Hindlimb muscle (tissue), 1 donor: ENCODE results near the gene ENPP7. TPM values are rescaled to one million over a fixed set of nuclear protein-coding genes. Genes with fewer than 3 reads are reported as not detected.
A peak's percentile ranks its signal among the peaks of the same experiment; 100 is the strongest.

Experiments used
- DNase-seq: peaks from one replicate; pipeline ENCODE4 v3.0.0-alpha.2; 2013
- polyA plus RNA-seq: library from polyadenylated mRNA; unstranded; fragments of 120-200 nt; gene quantifications from one replicate; pipeline ENCODE4 v1.2.1, GENCODE V29; 2013; ENCODE audit not compliant: insufficient read length

ENPP7 gene, protein sequence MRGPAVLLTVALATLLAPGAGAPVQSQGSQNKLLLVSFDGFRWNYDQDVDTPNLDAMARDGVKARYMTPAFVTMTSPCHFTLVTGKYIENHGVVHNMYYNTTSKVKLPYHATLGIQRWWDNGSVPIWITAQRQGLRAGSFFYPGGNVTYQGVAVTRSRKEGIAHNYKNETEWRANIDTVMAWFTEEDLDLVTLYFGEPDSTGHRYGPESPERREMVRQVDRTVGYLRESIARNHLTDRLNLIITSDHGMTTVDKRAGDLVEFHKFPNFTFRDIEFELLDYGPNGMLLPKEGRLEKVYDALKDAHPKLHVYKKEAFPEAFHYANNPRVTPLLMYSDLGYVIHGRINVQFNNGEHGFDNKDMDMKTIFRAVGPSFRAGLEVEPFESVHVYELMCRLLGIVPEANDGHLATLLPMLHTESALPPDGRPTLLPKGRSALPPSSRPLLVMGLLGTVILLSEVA
- polyA plus RNA-seq = not detected

DNA sequence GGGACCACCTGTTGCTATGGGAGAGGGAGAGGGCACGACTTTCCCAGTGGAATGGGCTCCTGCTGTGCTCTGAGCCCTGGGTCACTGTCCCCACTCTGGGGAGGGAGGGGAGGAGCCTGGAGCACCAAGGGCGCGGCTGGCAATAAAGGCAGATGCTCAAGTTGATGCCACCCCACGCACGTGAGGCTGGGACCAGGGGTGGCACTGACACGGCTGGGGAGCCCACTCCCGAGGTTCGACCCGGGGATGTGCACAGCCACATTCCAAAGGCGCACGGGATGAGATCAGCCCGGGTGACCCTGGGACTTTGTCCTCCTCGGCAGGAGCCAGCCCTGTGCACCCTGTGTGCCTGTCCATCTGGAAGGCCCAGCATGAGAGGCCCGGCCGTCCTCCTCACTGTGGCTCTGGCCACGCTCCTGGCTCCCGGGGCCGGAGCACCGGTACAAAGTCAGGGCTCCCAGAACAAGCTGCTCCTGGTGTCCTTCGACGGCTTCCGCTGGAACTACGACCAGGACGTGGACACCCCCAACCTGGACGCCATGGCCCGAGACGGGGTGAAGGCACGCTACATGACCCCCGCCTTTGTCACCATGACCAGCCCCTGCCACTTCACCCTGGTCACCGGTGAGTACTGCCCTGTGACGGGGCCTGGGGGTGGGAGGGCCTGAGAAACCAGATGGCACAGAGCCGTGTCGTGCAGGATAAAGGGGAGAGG is at the start of gene ENPP7:
Gene ENPP7, plus strand, starts transcription at position 175 of the 715 bp plus-strand sequence. Its CDS starts 197 bp downstream, at position 372.
- DNase-seq = no peak

DNA sequence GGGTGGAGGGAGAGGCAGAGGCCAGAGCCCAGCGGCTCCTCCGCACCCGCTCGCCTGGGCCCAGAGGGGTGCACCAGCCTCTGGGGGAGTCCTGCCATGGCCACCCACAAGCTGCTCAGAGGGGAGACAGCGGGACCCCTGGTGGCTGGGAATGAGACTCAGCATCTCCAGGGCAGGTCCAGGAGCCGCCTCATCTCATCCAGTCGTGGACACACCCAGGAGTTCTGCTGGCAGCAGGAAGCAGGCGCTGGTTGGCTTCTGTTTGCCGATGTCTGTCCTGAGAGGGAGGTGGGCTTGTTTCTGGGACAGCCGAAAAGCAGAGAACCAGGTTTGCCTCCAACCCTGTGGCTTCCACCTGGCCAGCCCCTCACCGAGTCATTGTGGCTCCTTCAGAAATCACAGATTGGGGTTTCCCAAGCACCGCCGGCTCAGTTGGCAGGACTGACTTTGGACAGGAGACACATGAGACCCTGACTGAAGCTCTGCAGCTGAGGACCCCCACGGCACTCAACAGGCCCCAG is 49.6 kb upstream of the ENPP7 start:
- no peak for DNase-seq

GRCh38 chr17:79681628-79682261 is 49.0 kb upstream of the ENPP7 start:
- DNase-seq = no peak

DNA sequence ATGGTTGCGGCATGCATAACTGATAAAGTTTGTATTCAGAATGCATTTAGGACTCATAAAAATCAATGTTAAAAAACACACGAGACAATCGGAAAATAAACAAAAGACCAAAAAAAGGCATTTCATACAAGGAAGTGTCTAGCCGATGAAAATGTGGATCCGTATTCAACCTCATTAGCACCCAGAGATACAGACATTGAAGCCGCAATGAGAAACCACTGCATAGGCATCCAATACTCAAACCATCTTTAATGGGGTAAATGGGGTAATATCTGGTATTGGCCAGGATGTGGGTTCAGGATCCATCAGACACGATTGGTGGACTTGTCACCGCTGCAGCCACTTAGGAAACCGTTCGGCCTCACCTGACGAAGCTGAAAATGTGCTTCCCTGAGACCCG is 47.4 kb upstream of the ENPP7 start:
- DNase-seq = no peak

- DNase-seq = no peak
These were observed 46.4 kb upstream of the ENPP7 start for GRCh38 chr17:79684132-79684985.

DNA sequence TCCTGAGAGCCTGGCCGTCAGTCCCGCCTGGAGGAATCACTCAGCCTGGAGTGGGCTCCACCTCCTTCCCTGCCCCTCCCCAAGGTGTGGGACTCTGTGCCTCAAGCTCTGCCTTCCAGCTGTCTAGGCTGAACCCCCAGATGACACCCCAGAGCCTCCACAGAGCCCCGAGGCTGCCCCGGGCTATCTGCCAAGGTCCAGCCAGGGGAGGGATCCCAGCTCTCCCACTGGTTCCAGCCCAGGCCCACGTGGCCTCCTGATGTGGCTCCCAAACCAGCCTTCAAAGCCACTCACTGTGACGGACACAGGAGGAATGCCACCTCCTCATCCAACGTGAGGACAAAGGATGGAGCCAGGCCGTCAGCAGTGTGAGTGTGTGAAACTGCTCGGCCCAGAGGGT is 45.6 kb upstream of the ENPP7 start:
- DNase-seq = no peak

- DNase-seq = no peak
These were observed 44.3 kb upstream of the ENPP7 start for GRCh38 chr17:79686476-79686875.

DNA sequence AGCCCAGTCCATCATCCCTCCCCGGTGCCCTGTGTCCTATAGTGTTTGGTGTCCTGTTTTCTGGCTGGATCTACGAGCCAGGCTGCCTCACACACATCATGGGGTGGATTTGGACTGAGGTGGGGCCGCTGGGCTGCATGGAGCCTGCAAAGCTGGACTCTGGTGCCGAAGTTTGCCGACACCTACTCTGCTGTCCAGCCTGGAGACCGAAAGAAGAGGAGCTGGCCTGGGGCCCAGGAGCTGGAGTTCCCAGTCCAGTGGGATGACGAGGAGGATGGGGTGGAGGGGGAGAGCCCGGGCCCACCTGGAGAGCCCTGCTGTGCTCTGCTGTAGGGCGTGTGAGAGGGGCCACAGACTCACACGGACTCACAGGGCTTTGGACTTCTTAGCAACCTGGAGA is 40.3 kb upstream of the ENPP7 start:
- DNase-seq = no peak

DNA sequence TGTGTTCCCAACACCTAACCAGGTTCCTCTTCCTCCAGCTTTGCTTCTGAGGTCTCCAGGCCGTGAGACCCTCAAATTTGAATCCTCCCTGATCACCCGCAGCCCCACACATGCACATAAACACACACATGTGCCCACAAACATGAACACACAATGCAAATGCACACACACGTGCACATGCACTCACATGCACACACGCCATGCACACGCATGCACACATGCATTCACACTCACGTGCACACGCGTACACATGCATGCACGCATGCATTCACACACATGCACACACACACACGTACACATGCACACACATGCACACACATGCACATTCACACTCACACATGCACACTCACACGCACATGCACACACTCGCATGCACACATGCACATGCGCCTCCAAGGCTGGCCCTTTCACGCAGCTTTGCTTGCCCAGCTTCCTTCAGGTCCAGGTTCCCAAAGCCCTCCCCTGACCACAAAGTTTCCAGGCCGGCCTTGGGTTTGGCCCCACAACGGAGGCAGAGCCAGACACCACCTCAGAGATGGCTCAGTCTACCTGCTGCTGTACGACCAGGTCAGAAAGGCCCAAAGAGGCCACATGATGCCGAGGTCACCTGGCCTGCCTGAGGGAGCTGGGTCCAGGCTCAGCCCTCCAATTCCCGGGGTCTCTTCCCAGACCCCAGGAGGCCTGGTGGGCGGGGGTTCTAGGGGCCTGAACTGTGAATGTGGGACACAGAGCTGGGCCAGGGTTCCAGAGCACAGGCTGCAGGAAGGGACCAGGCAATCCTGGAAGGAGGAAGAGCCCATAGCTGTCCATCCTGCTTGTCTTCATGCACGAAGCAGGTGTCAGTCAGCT is 39.5 kb upstream of the ENPP7 start:
- DNase-seq = no peak

DNA sequence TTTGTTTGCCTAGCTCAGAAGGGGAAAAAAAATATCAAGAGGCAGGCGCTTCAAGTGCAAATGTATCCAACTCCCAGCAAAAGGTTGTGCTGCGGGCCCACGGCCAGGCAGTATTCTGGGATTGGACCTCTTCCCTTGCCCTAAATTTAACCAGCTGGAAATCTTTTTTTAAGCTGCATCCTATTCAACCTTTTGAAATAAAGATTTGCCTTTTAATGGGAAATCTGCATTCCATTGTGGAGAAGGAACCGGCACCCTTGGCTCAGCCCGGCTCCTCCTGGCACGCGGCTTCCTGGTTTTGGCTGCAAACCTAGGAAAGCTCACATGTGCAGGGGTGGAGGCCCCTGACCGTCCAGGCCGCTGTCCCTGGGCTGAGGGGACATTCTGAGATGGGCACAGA is 38.8 kb upstream of the ENPP7 start:
- DNase-seq = peak; percentile 81

DNA sequence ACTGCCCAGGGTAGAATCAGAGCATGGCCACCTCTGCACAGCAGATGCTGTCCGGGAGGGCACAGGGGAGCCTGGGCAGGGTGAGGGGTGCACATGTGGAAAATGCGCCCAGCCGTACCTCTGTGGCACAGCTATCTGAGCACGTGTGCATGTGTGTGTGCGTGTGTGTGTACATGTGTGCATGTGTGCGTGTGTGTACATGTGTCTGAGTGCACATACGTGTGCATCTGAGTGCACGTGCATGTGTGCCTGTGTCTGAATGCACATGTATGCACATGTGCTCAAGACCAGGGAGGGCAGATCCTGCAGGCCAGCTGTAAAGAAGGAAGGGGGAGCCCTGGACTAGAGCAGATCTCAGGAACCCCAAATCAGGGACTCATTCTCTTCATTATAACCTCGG is 37.3 kb upstream of the ENPP7 start:
- DNase-seq = no peak

GRCh38 chr17:79695293-79695790 is 35.4 kb upstream of the ENPP7 start:
- DNase-seq = no peak

DNA sequence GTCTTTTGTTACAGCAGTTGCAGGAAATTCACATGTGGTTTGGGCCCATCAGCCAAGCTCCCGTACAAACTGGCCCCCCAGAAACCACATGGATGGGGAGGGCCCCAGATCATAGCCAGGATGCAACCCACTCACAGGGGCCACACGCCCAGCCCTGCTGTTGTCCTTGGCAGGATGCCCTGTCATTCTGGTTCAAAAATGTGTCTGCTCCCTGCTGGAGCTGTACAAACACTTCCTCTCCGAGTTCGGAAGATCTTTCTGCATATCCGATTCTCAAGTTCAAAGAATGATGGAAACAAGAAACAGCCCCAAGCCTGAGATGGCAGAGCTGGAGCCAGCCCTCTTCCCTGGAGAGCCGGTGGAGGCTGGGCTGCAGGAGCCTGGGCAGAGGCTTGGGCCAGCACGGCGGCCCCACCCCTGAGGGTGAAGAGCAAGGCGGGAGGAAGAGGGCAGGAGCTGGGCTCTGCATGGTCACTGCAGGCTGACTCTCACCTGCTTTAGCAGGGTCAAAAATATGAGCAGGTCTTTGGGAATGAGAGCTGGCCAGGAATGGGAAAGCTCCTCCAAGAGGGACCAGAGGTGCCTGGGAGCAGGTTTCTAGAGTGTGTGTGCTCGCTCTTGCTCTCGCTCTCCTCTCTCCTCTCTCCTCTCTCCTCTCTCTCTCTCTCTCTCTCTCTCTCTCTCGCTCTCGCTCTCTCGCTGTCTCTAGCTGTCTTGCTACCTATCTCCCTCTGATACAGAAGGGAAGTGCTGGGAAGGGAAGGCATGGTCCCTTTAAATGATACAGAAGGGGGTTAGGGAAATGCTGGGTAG is 34.7 kb upstream of the ENPP7 start:
- peak; percentile 40 for DNase-seq

DNA sequence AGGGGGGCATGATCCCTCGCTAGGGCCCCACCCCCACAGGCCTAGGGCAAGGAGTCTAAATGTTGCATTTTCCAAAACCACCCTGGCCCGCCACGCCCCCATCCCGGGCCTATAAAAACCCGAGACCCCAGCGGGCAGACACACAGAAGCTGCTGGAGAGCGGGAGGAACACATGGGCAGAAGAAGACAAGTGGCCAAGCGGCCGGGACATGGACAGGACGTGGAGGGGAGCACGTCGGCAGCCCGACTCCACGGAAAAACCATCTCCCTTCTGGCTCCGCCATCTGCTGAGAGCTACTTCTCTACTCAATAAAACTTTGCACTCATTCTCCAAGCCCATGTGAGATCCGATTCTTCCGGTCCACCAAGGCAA is 34.1 kb upstream of the ENPP7 start:
- DNase-seq = no peak

- DNase-seq = no peak
These were observed 32.4 kb upstream of the ENPP7 start for GRCh38 chr17:79698146-79698846.

GRCh38 chr17:79699386-79700036 is 31.2 kb upstream of the ENPP7 start:
- DNase-seq = no peak

GRCh38 chr17:79700592-79700991 is 30.2 kb upstream of the ENPP7 start:
- no peak for DNase-seq

- DNase-seq = no peak
These were observed 28.7 kb upstream of the ENPP7 start for GRCh38 chr17:79702034-79702433.
